HCT116 (cell line): ENCODE data around the gene MMEL1. TPM values are rescaled to one million over a fixed set of nuclear protein-coding genes. Genes with fewer than 3 reads are reported as not detected.

Experiments
- ATAC-seq: fragments of 200-7000 bp; cut with Tn5 transposase; 2 replicates; pipeline ENCODE4 v1.9.1; 2020; ENCODE audit warnings: mild to moderate bottlenecking, moderate library complexity
- BruUV-seq: library from RNA; stranded (reverse); fragments of 400-500 nt; replicated peaks from 2 replicates; lab custom pipeline; 2021; lab: Mats Ljungman, UMichigan
- CTCF ChIA-PET: fragments of 300-600 bp; sonication (Branson Sonifier 250); formaldehyde crosslinking; loops from one replicate; lab custom pipeline; 2021; ENCODE audit warnings: antibody characterized with exemption; lab: Charles Lee
- POLR2A ChIA-PET: fragments of 300-600, 350-600 bp; sonication (Branson Sonifier 250); formaldehyde crosslinking; loops from one replicate; lab custom pipeline; 2021; ENCODE audit warnings: antibody characterized with exemption; lab: Charles Lee
- RAD21 ChIA-PET, 2 experiments: fragments of 300-600 bp; sonication (Branson Sonifier 250); formaldehyde crosslinking; loops; one replicate each; lab custom pipeline; 2023; ENCODE audit warnings: low total read pairs in 2 of 2; ENCODE audit not compliant: uncharacterized antibody in 2 of 2, unreplicated experiment in 2 of 2, low non-redundant PET in 1 of 2; lab: Charles Lee
- DNase-seq: peaks from one replicate; pipeline ENCODE4 v3.0.0-alpha.2; 2010; ENCODE audit warnings: low read depth, low spot score
- H2AFZ ChIP-seq: fragments of 200-600 bp; shearing (Covaris generic), sonication (generic); 2 replicates; pipeline ENCODE4 v1.6.1; 2017; ENCODE audit warnings: low read depth, mixed run types, mixed read lengths, antibody characterized with exemption, low read length; ENCODE audit not compliant: poor library complexity, severe bottlenecking
- H3K27ac ChIP-seq: 2 replicates; pipeline ENCODE4 v1.5.1; 2012; ENCODE audit warnings: low read depth, low read length
- H3K27me3 ChIP-seq: fragments of 200-600 bp; sonication (generic); 2 replicates; pipeline ENCODE4 v1.6.1; 2016; ENCODE audit warnings: mixed run types, low read length, mixed read lengths; ENCODE audit not compliant: insufficient read depth
- H3K36me3 ChIP-seq, 2 experiments: fragments of 200-500 bp in 1 of 2; fragments of 200-600 bp in 1 of 2; sonication (Bioruptor generic) in 1 of 2; sonication (generic) in 1 of 2; 2 replicates each; pipeline versions ENCODE4 v1.5.1 to v1.6.1; 2014 to 2016; ENCODE audit warnings: low read length in 2 of 2, inconsistent platforms in 1 of 2, mixed read lengths in 1 of 2, mixed run types in 1 of 2; ENCODE audit not compliant: insufficient read depth in 2 of 2, control insufficient read depth in 1 of 2
- H3K4me1 ChIP-seq, 2 experiments: fragments of 200-600 bp in 1 of 2; sonication (generic) in 1 of 2; 2 replicates each; pipeline versions ENCODE4 v1.5.1 to v1.6.1; 2012 to 2017; ENCODE audit warnings: low read length in 2 of 2, inconsistent platforms in 1 of 2, mild to moderate bottlenecking in 1 of 2, mixed read lengths in 1 of 2, mixed run types in 1 of 2, moderate library complexity in 1 of 2; ENCODE audit not compliant: insufficient read depth in 2 of 2, control insufficient read depth in 1 of 2
- H3K4me2 ChIP-seq: fragments of 200-600 bp; sonication (generic); 2 replicates; pipeline ENCODE4 v1.6.1; 2017; ENCODE audit warnings: mixed run types, low read length, mixed read lengths
- H3K4me3 ChIP-seq, 2 experiments: fragments of 200-600 bp in 1 of 2; sonication (generic) in 1 of 2; replicated peaks in 1 of 2; 2 replicates each; pipeline ENCODE4 v1.5.1; 2011 to 2016; ENCODE audit warnings: low read length in 2 of 2, control low read depth in 1 of 2, low read depth in 1 of 2, mild to moderate bottlenecking in 1 of 2, mixed read lengths in 1 of 2, mixed run types in 1 of 2
- H3K79me2 ChIP-seq: fragments of 200-600 bp; sonication (generic); 2 replicates; pipeline ENCODE4 v1.6.1; 2017; ENCODE audit warnings: mild to moderate bottlenecking, mixed run types, low read length, moderate library complexity, mixed read lengths; ENCODE audit not compliant: insufficient read depth
- H3K9ac ChIP-seq: fragments of 200-600 bp; sonication (generic); 2 replicates; pipeline ENCODE4 v1.6.1; 2016; ENCODE audit warnings: low read length, mixed read lengths
- H3K9me2 ChIP-seq: fragments of 200-600 bp; sonication (generic), shearing (Covaris generic); 2 replicates; pipeline ENCODE4 v1.6.1; 2017; ENCODE audit warnings: mixed run types, mild to moderate bottlenecking, moderate library complexity; ENCODE audit not compliant: insufficient read depth
- H3K9me3 ChIP-seq, 2 experiments: fragments of 200-500 bp in 1 of 2; fragments of 200-600 bp in 1 of 2; sonication (Bioruptor generic) in 1 of 2; sonication (generic) in 1 of 2; 2 replicates each; pipeline ENCODE4 v1.6.1; 2014 to 2017; ENCODE audit warnings: low read length in 2 of 2, mixed read lengths in 2 of 2, inconsistent platforms in 1 of 2, low read depth in 1 of 2, mild to moderate bottlenecking in 1 of 2, mixed run types in 1 of 2, moderate library complexity in 1 of 2; ENCODE audit not compliant: control insufficient read depth in 1 of 2, insufficient read depth in 1 of 2
- H4K20me1 ChIP-seq: fragments of 200-600 bp; sonication (generic), shearing (Covaris generic); 2 replicates; pipeline ENCODE4 v1.6.1; 2017; ENCODE audit warnings: mixed run types, mild to moderate bottlenecking, moderate library complexity; ENCODE audit not compliant: insufficient read depth
- CBX3 ChIP-seq: IDR thresholded peaks from 2 replicates; pipeline ENCODE4 v1.6.1; 2012; ENCODE audit warnings: low read depth
- ELF1 ChIP-seq: IDR thresholded peaks from 2 replicates; pipeline ENCODE4 v1.6.1; 2012; ENCODE audit warnings: low read depth, borderline replicate concordance
- EZH2phosphoT487 ChIP-seq: fragments of 200-600 bp; IDR thresholded peaks from 2 replicates; pipeline ENCODE4 v1.6.1; 2018; ENCODE audit warnings: antibody characterized with exemption, borderline replicate concordance
- FOSL1 ChIP-seq: IDR thresholded peaks from 2 replicates; pipeline ENCODE4 v1.6.1; 2012; ENCODE audit warnings: low read depth
- POLR2A ChIP-seq: IDR thresholded peaks from 2 replicates; pipeline ENCODE4 v1.7.0; 2011; ENCODE audit warnings: borderline replicate concordance; ENCODE audit not compliant: insufficient read depth, insufficient read length; ENCODE audit errors: extremely low read depth
- POLR2AphosphoS5 ChIP-seq: IDR thresholded peaks from 2 replicates; pipeline ENCODE4 v1.6.1; 2011; ENCODE audit warnings: mild to moderate bottlenecking, low read depth, low read length, moderate library complexity
- SP1 ChIP-seq: IDR thresholded peaks from 2 replicates; pipeline ENCODE4 v1.6.1; 2012; ENCODE audit warnings: low read depth
- TCF7L2 ChIP-seq: IDR thresholded peaks from 2 replicates; pipeline ENCODE4 v1.7.0; 2011; ENCODE audit warnings: borderline replicate concordance, inconsistent platforms; ENCODE audit not compliant: insufficient read depth, insufficient read length; ENCODE audit errors: extremely low read depth
- YY1 ChIP-seq: IDR thresholded peaks from 2 replicates; pipeline ENCODE4 v1.6.1; 2011; ENCODE audit warnings: low read length, low read depth, moderate library complexity, mild to moderate bottlenecking; ENCODE audit not compliant: insufficient replicate concordance; ENCODE audit errors: extremely low read depth
- ZFX ChIP-seq: fragments of 450-650 bp; IDR thresholded peaks from 2 replicates; pipeline ENCODE4 v1.6.1; 2017
- intact Hi-C: fragments of 100-400 bp; cut with micrococcal nuclease; formaldehyde crosslinking; loops from 2 replicates; pipeline ENCODE4 v1.10.0; 2022
- total RNA-seq: library from RNA; stranded (reverse); gene quantifications from one replicate; pipeline ENCODE4 v1.2.1, GENCODE V29; 2021; ENCODE audit not compliant: unreplicated experiment
- TF ChIP-seq, protein P1 (sequence below), 3 experiments: fragments of 200-600 bp in 1 of 3; sonication (generic) in 1 of 3; IDR thresholded peaks in 2 of 3; conservative IDR thresholded peaks in 1 of 3; 2 replicates each; pipeline ENCODE4 v1.5.1; 2012 to 2017; ENCODE audit warnings: low read depth in 2 of 3, low read length in 2 of 3, antibody characterized with exemption in 1 of 3, borderline replicate concordance in 1 of 3, control low read depth in 1 of 3, mild to moderate bottlenecking in 1 of 3, mixed read lengths in 1 of 3, mixed run types in 1 of 3, moderate library complexity in 1 of 3; ENCODE audit not compliant: insufficient read depth in 1 of 3

Gene MMEL1
- total RNA-seq, 1 experiment from 2014 or later, result 2.7 TPM

DNA sequence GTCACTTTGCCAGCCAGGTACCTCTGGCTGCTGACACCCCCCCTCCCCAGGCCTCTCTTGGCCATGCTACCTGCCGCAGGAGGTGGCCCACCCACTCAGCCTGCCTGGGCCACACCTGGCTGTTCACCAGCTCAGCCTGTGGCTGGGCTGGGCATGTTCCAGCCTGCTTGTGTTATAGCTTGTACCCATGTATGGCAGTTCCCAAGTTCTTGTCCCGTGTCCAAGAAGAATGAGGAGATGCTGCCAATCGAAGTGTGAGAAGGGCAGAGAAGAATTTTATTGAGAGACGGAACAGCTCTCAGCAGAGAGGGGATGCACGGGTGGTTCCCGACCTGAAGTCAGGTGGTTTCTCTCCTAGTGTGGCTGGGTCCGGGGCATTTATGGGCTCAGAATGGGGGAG lies 3.9 kb upstream of the MMEL1 start:
- H3K27me3 ChIP-seq, result no peaks in the 10 kb centered on the region
- no peak for DNase-seq
- no peak overlapping the region for H3K4me2 ChIP-seq
- H3K4me3 ChIP-seq, result no peak overlapping the region
- no peak overlapping the region for H2AFZ ChIP-seq
- H3K36me3 ChIP-seq, result no peaks in the 10 kb centered on the region
- TF ChIP-seq FOSL1 (no peak), YY1 (no peak), POLR2AphosphoS5 (no peak), ELF1 (no peak), TCF7L2 (no peak), SP1 (no peak), POLR2A (no peak), ZFX (no peak), CBX3 (no peak), EZH2phosphoT487 (no peak)
- TF ChIP-seq, protein P1, sequence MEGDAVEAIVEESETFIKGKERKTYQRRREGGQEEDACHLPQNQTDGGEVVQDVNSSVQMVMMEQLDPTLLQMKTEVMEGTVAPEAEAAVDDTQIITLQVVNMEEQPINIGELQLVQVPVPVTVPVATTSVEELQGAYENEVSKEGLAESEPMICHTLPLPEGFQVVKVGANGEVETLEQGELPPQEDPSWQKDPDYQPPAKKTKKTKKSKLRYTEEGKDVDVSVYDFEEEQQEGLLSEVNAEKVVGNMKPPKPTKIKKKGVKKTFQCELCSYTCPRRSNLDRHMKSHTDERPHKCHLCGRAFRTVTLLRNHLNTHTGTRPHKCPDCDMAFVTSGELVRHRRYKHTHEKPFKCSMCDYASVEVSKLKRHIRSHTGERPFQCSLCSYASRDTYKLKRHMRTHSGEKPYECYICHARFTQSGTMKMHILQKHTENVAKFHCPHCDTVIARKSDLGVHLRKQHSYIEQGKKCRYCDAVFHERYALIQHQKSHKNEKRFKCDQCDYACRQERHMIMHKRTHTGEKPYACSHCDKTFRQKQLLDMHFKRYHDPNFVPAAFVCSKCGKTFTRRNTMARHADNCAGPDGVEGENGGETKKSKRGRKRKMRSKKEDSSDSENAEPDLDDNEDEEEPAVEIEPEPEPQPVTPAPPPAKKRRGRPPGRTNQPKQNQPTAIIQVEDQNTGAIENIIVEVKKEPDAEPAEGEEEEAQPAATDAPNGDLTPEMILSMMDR (IDR thresholded peaks at IDR 0.05 in 2 of 3, conservative IDR thresholded peaks at IDR 0.05 in 1 of 3; ENCODE audit: borderline replicate concordance in 1 of 3, insufficient read depth in 1 of 3, low read depth in 2 of 3, low read length in 2 of 3), result no peak
- RAD21 ChIA-PET, result no interaction called here
- H3K9me2 ChIP-seq, result no peaks in the 10 kb centered on the region
- CTCF ChIA-PET, result no interaction called here
- H3K27ac ChIP-seq, result no peak overlapping the region
- H4K20me1 ChIP-seq, result no peaks in the 10 kb centered on the region
- BruUV-seq, result no TSS peak
- no peak overlapping the region for H3K9ac ChIP-seq
- H3K4me1 ChIP-seq, result peaks cover 6 to 20% of the 10 kb centered on the region in 2 experiments; a peak in 3 of 4 replicates
- no peak for ATAC-seq
- peaks cover 0 to 6% of the 10 kb centered on the region in 2 experiments; a peak in 2 of 4 replicates for H3K9me3 ChIP-seq
- H3K79me2 ChIP-seq, result peaks cover 3% of the 10 kb centered on the region; the same call in 1 of the 2 replicates
- intact Hi-C loops, result no loop called here
- POLR2A ChIA-PET, result no interaction called here
